GM18907 (cell line): ENCODE data around the gene DLST.

ENCODE experiments used
- ATAC-seq: cut with Tn5 transposase; IDR thresholded peaks from one replicate; pipeline ENCODE4 v1.9.1; 2021; ENCODE audit warnings: mild to moderate bottlenecking, moderate library complexity; ENCODE audit not compliant: unreplicated experiment

Gene DLST

DNA sequence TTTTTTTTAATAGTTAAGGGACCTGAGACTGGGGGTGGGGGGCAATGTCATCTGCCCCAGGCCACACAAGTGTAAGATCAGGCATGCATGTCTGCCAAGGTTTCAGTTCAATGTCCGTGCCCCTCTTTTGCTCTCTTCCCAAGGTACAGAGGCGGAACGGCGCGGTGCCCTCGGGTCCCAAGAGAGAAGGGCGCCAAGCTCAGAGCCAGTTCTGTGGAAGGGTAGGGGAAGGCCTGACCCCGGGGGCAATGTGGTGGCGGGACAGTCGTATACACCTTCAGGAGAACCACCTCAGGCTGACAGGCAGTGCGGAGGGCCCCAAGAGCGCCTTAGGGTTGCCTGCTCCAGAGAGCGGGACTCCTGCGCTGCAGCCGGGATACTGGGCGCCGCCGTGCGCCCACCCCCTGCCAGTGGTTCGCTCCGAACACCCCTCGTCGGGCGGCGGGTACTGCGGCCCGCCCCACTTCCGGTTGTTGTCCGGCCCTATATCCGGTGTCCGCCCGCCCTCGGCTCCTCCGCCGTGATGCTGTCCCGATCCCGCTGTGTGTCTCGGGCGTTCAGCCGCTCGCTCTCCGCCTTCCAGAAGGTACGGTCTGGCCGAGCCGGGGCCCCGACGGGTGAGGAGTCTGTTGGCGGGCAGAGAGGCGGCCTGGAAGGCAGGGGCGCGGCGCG is at the start of gene DLST:
TSS of gene DLST (plus strand) at position 486 of the 672 bp plus-strand sequence. CDS start at position 524, 38 bp downstream.
- ATAC-seq, result peak; percentile 90

DNA sequence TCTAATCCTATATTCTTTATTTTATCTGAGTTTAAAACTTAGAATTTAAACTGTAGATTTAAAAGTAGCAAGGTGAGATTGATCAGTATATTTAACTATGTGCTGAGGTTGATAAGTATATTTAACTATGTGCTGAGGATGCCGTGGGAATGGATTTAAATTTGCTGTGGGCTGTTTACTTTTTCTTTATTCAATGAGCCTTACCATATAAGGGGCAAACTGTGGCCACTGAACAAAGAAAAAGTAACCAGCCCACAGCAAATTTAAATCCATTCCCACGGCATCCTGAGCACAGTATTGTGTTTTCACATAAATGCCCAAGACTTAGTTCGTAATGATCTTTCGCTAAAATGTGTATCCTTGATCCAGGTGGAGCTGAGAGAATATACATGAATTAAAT is 48.9 kb upstream of the DLST start:
- ATAC-seq, result no peak

DNA sequence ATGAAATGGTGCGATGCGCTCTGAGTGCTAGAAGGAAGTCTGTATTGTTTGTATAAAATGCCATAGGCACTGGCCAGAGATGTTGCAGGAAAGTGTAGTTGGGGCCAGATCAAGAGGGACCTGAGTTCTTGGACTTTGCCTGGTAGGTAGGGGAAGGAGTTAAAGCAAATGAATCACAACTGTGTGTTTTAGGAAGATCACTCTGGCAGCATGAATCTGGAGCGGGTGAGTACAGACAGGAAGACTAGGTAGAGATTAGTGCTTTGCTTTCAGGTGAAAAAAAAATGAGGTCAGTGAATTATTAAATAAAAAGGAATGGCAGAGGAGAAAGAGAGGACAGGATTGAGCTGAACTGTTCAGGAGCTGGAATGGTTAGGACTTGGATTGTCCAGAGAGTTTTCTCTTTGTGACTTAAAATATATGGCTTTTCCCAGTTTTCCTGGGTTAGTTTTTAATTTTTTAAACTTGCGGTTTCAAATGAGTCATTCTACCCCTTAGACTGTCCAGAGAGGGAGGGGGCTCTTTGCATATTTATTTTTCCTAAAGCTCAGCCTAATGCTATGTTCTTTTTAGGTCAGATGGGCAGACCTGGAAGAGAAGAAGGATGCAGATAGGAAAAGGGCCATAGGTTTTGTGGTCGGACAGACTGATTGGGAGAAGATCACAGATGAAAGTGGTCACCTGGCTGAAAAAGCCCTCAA is 46.9 kb upstream of the DLST start:
- no peak for ATAC-seq

- ATAC-seq, result no peak
Observed at GRCh38 chr14:74835645-74836250, 46.0 kb upstream of the DLST start.

DNA sequence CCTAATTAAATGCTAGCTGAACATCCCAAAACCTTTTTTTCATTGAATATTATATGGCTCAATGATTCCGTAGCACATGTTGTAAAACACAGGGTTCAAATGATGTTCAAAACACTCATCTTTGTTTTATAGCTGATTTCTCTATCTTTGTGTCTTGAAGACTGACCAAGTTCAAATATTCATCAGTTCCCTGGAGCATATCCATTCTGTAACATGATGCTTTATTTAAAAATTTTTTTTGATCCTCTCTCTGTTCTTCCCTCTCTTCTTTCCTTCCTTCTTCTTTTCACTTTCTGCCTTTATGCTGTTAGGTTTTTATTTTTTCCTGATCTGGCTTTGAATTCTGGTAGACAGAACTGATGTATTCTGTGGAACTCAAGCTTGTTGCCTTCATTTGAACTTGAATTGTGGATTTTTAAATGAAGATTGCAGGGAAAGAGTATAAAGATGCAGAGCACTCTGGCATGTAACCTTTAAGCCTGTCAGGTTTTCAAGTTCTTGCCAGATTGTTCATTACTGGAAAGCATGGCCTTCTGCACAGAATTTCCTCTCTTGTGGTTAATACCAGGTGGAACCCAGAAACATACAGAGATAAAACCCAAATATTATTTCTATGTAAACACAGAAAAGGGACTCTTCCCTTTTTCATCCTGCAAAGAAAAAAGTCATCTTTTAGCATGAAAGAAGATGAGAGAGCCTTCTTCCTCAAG is 45.3 kb upstream of the DLST start:
- no peak for ATAC-seq

DNA sequence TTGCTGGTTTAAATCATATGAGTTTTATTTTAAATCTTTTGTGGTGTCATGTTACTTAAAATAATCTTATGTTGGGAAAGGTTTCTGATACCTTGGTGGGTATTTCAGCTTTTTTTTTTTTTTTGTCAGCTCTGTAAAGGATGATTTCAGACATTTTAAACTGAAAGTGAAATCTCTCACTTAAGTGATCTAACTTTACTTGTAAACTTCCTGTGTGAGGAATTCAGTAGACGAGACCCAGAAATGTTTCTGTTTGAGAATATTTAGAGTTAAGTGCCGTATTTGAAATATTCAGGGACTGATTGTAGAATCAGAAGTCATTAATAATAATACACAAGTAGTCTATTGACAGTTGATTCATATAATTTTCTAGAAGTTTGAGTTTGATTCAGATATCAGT is 43.5 kb upstream of the DLST start:
- no peak for ATAC-seq

GRCh38 chr14:74840603-74841030 is 41.1 kb upstream of the DLST start:
- peak; percentile 40 for ATAC-seq

- peak; percentile 75 for ATAC-seq
Observed at GRCh38 chr14:74841230-74842207, 40.2 kb upstream of the DLST start.

DNA sequence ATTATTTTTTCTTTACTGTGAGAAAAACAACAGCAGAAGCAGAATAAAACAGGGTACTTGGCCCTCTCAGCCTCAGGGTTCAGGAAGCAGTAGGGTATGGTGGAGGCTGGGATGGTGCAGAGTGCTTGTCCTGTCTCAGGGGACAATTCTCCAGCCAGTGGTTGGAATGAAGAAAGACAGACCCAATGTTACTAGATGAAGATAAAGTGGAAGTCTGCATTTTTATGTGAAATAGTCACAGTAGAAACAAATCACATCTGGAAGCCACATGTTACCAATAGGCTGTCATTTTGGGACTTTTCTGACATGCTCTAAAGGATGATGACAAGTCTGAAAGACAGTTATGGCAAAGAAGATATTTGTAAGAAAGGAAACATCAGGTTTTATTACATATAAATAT is 38.1 kb upstream of the DLST start:
- no peak for ATAC-seq

GRCh38 chr14:74846168-74846567 is 35.5 kb upstream of the DLST start:
- no peak for ATAC-seq

DNA sequence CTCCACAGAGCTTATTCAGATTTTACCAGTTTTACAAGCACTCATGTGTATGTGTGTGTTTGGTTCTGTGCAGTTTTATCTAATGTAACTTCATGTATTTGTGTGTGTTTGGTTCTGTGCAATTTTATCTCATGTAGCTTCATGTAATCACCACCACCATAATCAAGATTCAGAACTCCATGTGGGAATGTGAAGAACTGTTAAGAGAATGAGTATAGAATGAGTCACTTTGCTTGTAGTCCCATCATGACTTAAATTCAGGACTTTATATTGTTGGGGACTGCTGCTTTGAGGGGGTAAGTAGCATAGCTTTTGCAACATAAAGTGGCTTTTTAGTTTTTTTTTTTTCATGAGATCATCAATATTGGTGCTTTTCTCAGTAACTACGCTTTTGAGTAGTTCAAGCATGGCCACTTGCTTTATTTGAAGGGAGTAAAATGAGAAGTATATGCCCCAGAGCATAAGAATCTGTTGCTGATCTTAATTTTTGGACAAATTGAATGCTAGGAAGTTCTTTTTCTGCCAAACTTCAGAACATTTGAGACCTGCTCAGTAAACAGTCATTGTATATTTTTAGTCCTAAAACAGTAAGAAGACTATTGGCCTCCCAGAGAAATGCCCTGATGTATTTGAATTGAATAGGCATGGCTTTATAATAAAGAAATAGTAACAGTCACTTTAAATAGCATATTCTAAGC is 34.6 kb upstream of the DLST start:
- no peak for ATAC-seq

- no peak for ATAC-seq
Observed at GRCh38 chr14:74848768-74849167, 32.9 kb upstream of the DLST start.

GRCh38 chr14:74852922-74853530 is 28.7 kb upstream of the DLST start:
- ATAC-seq, result no peak

GRCh38 chr14:74853581-74853980 is 28.1 kb upstream of the DLST start:
- no peak for ATAC-seq

DNA sequence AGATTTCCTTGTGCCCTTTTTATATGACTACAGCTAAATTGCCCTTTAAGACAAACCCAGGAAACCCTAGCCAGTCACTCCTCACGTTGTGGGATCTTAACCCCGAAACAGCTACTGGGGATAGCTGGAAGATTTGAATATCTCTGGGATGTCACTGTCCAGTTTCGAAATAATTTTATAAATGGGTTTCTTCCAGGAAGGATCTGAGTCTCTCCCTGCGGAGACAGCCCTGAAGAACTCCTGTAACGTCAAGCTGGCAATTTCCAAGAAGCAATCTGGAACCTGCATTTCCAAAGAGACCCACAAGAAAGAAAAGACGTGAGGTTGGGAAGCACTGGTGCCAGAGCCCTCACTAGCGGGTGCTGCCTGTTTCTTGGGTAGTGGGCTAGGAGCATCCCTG is 26.7 kb upstream of the DLST start:
- no peak for ATAC-seq

GRCh38 chr14:74855945-74856344 is 25.8 kb upstream of the DLST start:
- ATAC-seq, result no peak

GRCh38 chr14:74856366-74856765 is 25.4 kb upstream of the DLST start:
- no peak for ATAC-seq

DNA sequence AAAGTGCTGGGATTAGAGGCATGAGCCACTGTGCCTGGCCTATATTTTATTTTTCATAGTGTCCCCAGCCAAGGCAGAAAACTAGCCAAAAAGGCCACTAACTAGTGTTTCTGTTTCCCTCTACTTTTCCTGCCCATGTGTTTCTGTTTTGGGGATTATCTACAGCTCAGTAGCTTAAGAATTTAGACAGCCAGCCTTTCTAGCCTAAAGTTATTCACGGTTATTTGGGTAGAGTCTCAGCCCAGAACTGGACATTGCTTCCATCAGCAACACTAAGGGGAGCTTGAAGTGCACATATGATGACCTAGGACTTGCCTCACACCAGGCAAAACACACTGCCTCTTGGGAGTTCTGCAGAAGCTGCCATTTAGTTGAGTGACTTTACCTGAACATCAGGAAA is 23.7 kb upstream of the DLST start:
- no peak for ATAC-seq
